HG03558 (cell line): ENCODE data around the gene MSI2.

ENCODE experiments used
- ATAC-seq: cut with Tn5 transposase; IDR thresholded peaks from one replicate; pipeline ENCODE4 v1.9.1; 2021; ENCODE audit warnings: moderate number of reproducible peaks; ENCODE audit not compliant: unreplicated experiment; ENCODE audit errors: extremely low read depth

Gene MSI2

GRCh38 chr17:57404795-57405490 is 148.6 kb downstream of the MSI2 start:
- no peak for ATAC-seq

DNA sequence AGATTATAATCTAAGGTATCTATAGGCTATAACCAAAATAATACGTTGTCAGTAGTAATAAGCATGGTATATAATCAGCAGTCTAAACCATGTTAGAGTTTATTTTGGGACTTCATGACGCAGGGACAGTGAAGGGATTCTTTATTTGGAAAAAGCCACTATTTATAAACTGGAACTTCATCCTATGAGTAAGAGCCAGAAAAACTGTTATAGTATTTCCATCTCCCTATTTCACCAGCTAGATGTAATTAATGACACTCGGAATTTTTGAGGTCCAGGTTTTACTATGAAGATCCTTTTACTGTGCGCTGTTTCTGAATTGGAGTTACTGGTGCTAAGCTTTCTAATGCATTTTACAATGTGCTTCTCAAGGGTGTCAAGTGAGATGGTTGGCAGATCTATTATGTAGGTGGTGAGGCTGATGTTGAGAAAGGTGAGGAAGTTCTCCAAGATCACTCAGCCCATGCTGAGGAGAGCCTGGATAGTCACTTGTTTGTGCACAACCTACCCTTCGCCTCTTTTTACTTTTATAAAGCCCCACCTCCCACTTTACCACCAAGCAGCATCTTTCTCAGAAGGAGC is 149.3 kb downstream of the MSI2 start:
- no peak for ATAC-seq

DNA sequence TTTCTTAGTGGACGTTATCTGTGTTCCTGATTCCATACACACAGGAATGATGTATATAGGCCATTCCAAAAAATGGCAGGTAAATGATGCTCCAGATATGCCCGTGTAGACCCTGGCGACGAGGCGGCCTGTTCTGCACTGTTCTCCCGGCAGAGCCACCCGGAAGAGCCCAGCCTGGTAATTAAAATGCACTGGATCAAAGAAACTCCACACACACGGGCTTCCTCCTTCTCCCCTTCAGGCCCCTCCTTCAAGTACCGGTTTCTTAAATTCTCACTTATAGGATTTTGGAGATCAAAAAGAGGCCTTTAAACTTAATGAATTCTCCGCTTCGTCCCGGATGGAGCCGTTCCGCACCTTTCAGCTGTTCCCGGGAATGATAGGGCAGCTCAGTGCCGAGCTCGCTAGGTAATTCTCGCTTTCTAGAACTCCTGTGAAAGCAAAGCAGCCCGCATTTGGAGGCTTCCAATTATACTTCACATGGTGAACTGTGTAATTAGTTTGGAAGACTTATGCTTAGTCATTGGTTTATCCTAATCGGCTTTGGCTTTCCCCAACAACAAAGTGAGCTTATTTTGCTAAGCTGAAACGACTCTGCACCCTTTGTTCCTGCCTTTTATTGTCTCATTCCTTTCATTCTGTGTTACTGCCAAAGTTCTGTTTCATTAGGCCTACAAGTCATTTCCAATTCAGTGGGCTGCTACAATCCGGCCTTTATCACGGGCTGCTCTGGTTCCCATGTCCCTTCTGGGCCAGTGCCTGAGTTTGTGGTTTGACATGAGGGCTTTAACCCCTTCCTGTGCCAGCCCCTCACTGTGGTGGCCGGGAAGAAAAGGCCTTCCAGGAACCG is 150.0 kb downstream of the MSI2 start:
- ATAC-seq: no peak

DNA sequence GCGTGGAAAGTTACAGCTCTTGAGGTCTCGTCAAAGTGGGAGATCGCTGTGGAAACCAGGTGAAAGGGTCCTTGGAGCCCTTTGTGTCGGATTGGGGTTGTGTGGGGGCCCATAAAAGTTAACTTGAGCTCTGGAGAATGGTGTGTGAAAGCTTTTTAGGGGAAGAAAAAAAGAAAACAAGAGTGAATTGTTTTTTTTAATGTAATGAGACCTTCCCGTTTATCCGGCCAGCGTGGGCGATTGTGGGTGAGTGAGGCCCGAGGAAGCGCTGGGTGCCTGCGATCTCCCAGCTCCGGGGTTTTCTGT is 150.6 kb downstream of the MSI2 start:
- no peak for ATAC-seq

DNA sequence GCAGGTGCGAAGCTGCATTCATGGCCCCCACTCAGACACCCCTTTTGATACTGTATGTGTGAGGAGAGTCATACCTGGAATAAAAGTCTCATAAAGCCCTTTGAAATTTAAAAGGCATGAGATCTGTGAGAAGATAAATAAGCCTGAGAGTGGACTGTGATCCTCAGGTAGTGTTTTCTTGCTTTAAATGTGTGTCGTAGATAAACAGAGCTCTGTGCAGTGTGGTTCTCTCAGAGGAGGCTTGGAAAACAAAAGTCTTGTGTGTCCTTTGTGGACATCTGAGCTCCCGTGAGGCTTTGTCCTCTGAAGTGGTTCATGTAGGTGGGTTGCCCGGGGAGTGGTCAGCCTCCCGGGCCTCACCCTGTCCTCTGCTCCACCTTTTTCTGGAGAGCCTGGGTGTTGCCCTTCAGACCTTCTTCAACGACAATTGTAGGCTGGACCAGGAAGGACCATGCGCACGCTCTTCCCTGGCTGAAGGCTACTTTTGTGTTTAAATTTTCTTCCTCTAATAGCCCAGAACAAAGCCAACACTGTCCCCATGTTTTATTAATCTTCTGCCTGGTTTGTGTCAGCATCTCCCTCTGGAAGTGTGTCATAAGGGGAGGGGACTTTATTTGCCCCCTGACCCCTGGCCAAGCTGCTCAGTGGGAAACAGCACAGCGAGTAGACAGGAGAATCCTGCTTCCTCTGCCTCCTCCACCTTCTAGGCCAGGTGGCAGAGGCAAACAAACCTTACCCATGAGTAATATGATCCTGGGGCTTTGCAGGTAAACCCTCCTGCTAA is 151.2 kb downstream of the MSI2 start:
- no peak for ATAC-seq

- no peak for ATAC-seq
These were observed 151.9 kb downstream of the MSI2 start for GRCh38 chr17:57408071-57408811.

DNA sequence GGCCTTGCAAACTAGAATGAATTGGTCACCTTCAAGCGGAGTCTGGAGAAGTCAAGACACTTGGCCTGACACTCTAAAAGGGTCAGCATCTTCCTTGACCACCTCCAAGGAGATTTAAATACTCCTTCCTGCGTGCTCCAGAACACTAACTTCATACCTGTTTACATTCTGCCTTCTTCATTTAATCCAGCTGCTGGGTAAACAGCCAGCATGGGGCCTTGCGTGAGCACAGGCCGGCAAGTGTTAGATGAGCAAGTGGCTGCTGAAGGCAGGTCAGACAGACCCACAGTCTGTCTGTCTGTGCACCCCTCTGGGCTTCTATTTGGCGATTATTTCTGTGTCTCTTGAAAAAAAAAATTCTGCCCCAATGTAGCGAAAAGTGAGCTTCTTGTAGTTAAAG is 153.8 kb downstream of the MSI2 start:
- ATAC-seq: no peak

- ATAC-seq: no peak
These were observed 156.3 kb downstream of the MSI2 start for GRCh38 chr17:57412520-57413096.

GRCh38 chr17:57413848-57414651 is 157.7 kb downstream of the MSI2 start:
- no peak for ATAC-seq

DNA sequence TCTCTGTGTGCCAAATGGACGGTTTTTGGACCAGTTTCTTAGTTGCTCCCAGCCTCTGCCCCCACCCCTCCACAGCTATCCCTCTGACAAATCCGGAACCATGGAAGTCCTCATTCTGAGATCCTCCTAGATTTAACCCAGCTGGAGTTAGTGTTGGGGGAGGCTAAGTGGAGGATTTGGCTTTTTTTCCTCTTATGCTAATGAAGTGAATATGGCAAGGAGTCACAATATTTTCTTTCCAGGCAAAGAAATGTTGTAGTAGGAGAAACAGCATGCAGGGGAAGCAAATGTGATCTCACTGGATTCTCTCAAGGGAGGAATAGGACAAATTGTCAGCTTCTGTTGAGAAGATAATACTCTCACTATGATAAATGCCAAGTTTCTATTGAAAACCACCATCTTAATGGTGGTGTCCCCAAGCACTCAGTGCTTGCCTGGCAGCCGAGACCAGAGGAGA is 159.5 kb downstream of the MSI2 start:
- no peak for ATAC-seq

DNA sequence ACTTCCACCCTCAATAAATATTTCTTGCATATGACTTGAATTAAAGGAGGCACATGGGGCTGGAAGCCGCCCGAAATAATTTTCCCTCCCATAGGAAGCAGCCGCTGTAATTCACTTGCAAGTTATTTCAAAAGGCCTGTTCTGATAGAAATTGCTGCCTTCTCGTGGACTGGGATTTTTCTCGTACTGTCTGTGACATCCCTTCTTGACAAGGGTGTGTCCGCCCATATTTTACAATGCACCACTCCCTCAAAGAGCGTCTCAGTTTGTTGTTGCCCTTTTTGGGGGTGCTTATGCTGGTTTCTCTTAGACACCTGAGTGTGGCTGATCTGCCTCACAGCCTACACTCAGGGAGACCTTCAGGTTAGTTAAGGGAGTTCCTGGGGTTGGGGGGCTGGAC is 160.0 kb downstream of the MSI2 start:
- no peak for ATAC-seq

DNA sequence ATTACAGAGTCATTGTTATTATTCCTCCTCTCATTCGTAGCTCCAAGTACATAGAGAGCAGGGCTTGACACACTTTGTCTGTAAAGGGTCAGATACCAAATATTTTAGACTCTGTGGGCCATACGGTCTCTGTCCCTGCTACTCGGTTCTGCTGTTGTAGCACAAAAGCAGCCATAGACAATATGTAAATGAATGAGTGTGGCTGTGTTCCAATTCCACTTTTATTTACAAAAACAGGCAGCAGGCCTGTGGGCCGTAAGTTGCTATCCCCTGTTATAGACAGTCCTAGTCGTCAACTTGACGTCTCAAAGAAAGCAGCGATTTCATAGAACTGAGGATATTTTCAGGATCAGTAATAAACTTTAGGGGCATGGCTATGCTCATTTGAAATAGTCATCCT is 161.6 kb downstream of the MSI2 start:
- ATAC-seq: no peak

DNA sequence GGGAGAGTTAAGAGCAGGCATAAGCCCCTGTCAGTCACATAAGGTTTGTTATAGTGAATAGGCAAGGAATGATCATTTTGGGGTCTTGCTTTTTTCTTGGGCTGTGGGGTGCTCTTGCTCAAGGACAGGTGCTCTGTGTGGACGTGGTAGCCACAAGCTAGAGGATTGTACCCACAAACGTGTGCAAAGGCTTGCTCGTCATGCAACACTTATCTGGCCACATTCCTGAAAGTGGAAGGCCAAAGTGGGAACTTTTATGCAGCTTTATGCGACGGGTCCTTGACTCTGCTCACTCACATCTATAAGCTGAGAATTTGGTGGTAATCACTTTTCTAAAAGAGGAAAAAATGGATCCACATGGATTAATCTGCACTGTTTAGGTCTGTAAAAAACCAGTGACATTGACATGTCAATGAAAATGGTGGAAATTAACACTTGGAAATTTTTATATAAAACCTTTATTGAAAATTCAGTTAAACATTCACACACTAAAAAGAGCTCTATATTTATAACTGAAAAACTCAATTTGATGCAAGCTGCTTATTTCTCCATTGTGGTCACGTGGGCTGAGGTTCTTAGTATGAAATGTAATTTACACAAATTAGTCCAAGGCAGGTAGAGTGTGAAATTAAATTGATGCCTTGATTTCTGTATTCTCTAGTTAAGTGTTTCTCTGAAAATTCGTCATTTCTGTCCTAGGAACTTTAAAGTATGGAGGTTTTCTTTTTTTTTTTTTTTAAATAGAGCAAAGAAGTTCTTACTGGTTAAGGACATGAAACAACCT is 162.3 kb downstream of the MSI2 start:
- ATAC-seq: no peak

- no peak for ATAC-seq
These were observed 163.7 kb downstream of the MSI2 start for GRCh38 chr17:57419940-57420550.

DNA sequence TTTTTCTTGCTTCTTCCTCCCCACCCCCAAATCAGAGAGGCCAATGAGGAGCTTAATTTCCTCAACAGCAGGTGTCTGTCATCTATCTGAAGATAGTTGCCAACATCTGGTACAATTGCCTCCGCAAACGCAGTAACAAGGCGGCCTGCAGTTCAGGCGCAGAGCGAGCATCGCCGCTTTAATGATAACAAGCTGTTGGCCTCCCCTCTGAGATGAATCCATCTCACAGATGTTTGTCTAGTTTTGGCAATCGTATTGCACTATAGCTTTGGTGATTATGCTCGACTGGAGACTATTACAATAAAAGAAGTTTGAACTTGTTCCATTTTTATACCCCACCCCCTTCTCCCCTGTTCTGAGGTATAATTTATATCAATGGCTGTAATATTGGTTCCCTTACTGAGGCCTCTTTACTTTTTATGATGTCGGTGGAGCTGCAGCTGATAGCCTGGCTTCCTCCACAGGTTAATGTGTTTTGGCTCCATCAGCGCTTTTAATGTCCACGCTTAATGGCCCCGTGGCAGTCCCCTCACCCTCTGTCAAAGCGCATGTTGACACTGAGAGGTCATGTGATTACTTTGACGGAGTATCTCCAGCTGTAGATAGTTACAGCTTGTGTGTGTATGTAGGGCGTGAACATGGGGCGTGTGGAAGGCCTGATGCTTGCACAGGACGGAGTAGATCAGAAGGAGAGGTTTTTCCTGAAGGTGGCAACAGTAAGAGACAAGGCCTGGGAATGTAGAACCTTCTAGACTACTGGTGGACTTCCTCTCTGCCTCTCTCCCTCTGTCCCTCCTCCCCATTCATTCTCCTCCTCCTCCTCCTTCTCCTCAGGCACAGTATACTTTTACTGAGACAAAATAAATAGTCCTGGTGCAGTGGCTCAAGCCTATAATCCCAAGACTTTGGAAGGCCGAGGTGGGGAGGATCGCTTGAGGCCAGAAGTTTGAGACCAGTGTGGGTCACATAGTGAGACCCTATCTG is 164.7 kb downstream of the MSI2 start:
- no peak for ATAC-seq

GRCh38 chr17:57422574-57423164 is 166.3 kb downstream of the MSI2 start:
- ATAC-seq: peak; percentile 48
